GM15510 (cell line): ENCODE results near the gene ISG20.

Experiments
- POLR2A ChIP-seq: IDR thresholded peaks from 3 replicates; pipeline ENCODE4 v1.6.1; 2011; ENCODE audit warnings: borderline replicate concordance; ENCODE audit not compliant: insufficient read length; ENCODE audit errors: extremely low read depth

Gene ISG20

GRCh38 chr15:88625943-88626741 lies 12.7 kb upstream of the ISG20 start:
- no peak for TF ChIP-seq POLR2A

GRCh38 chr15:88627463-88627862 lies 11.4 kb upstream of the ISG20 start:
- no peak for TF ChIP-seq POLR2A

- no peak for TF ChIP-seq POLR2A
Observed at GRCh38 chr15:88628018-88628654, 10.7 kb upstream of the ISG20 start.

- no peak for TF ChIP-seq POLR2A
Observed at GRCh38 chr15:88629071-88629470, 9.7 kb upstream of the ISG20 start.

- TF ChIP-seq POLR2A = no peak
Observed at GRCh38 chr15:88630141-88630721, 8.6 kb upstream of the ISG20 start.

- no peak for TF ChIP-seq POLR2A
Observed at GRCh38 chr15:88630798-88631463, 7.9 kb upstream of the ISG20 start.

- no peak for TF ChIP-seq POLR2A
Observed at GRCh38 chr15:88631464-88632028, 7.3 kb upstream of the ISG20 start.

GRCh38 chr15:88634449-88634848 lies 4.4 kb upstream of the ISG20 start:
- TF ChIP-seq POLR2A = no peak

- TF ChIP-seq POLR2A = no peak
Observed at GRCh38 chr15:88635318-88635717, 3.5 kb upstream of the ISG20 start.

- TF ChIP-seq POLR2A = no peak
Observed at GRCh38 chr15:88636050-88636449, 2.8 kb upstream of the ISG20 start.

- no peak for TF ChIP-seq POLR2A
Observed at GRCh38 chr15:88636654-88637053, 2.2 kb upstream of the ISG20 start.

- no peak for TF ChIP-seq POLR2A
Observed at GRCh38 chr15:88637436-88637835, 1.4 kb upstream of the ISG20 start.

- TF ChIP-seq POLR2A = no peak
Observed at GRCh38 chr15:88637841-88638625, 783 bp upstream of the ISG20 start.

- no peak for TF ChIP-seq POLR2A
Observed at GRCh38 chr15:88641959-88642452, 3.2 kb downstream of the ISG20 start.

- no peak for TF ChIP-seq POLR2A
Observed at GRCh38 chr15:88644741-88645140, 5.9 kb downstream of the ISG20 start.
